HEK293 (cell line): Measurements from ENCODE around the gene SLC30A10.
"Not testable (repeated sequence)": the region's sequence is repeated elsewhere in the genome, so short reads cannot be mapped to it uniquely, and the experiment has no call there.

Source experiments
- CTCF ChIA-PET: fragments of 350-600 bp; formaldehyde crosslinking; extraction: SDS; loops from one replicate; lab custom pipeline; 2021; ENCODE audit warnings: antibody characterized with exemption; lab: Yijun Ruan, JAX
- POLR2A ChIA-PET: fragments of 300-600 bp; formaldehyde crosslinking; extraction: SDS; loops from one replicate; lab custom pipeline; 2020; ENCODE audit warnings: antibody characterized with exemption, inconsistent platforms; lab: Yijun Ruan, JAX
- H3K27ac ChIP-seq: fragments of 200-500 bp; sonication (Bioruptor generic); 2 replicates; pipeline ENCODE4 v1.5.1; 2014; ENCODE audit warnings: low read depth, low read length, control low read depth, inconsistent platforms; ENCODE audit errors: extremely low read depth
- H3K36me3 ChIP-seq, 2 experiments: fragments of 200-500 bp in 1 of 2; sonication (Bioruptor generic) in 1 of 2; 1 replicate in 1 of 2; 2 replicates in 1 of 2; pipeline ENCODE4 v1.5.1; 2014 to 2017; ENCODE audit warnings: inconsistent platforms in 2 of 2, low read length in 2 of 2; ENCODE audit not compliant: control insufficient read depth in 2 of 2, insufficient read depth in 1 of 2
- H3K4me1 ChIP-seq: fragments of 200-500 bp; sonication (Bioruptor generic); 2 replicates; pipeline ENCODE4 v1.5.1; 2014; ENCODE audit warnings: mild to moderate bottlenecking, low read length, inconsistent platforms; ENCODE audit not compliant: control insufficient read depth, insufficient read depth
- H3K4me3 ChIP-seq: 2 replicates; pipeline ENCODE4 v1.5.1; 2011; ENCODE audit warnings: low read depth, mild to moderate bottlenecking, control low read depth, low read length, moderate library complexity
- H3K9me3 ChIP-seq: fragments of 200-500 bp; sonication (Bioruptor generic); 2 replicates; pipeline ENCODE4 v1.5.1; 2014; ENCODE audit warnings: low read depth, low read length, inconsistent platforms; ENCODE audit not compliant: control insufficient read depth, insufficient read depth
- BCL11A ChIP-seq: fragments of 450-650 bp; formaldehyde crosslinking; IDR thresholded peaks from 2 replicates; pipeline ENCODE4 v1.5.1; 2016; ENCODE audit warnings: low read depth, missing biosample characterization, missing genetic modification characterization
- CTCF ChIP-seq: fragments of 450-650 bp; formaldehyde crosslinking; IDR thresholded peaks from 2 replicates; pipeline ENCODE4 v1.5.1; 2016; ENCODE audit warnings: missing biosample characterization, missing genetic modification characterization
- MZF1 ChIP-seq: fragments of 450-650 bp; formaldehyde crosslinking; IDR thresholded peaks from 2 replicates; pipeline ENCODE4 v1.5.1; 2017; ENCODE audit warnings: missing biosample characterization, missing genetic modification characterization, borderline replicate concordance
- PATZ1 ChIP-seq: fragments of 450-650 bp; formaldehyde crosslinking; IDR thresholded peaks from 2 replicates; pipeline ENCODE4 v1.5.1; 2016; ENCODE audit warnings: missing biosample characterization, missing genetic modification characterization
- SP7 ChIP-seq: fragments of 450-650 bp; formaldehyde crosslinking; IDR thresholded peaks from 2 replicates; pipeline ENCODE4 v1.5.1; 2016; ENCODE audit warnings: missing biosample characterization, missing genetic modification characterization
- ZNF202 ChIP-seq: fragments of 450-650 bp; formaldehyde crosslinking; IDR thresholded peaks from 2 replicates; pipeline ENCODE4 v1.5.1; 2016; ENCODE audit warnings: missing biosample characterization, missing genetic modification characterization, borderline replicate concordance
- ZNF302 ChIP-seq: fragments of 450-650 bp; formaldehyde crosslinking; IDR thresholded peaks from 2 replicates; pipeline ENCODE4 v1.5.1; 2016; ENCODE audit warnings: missing biosample characterization, missing genetic modification characterization, low read depth
- ZNF311 ChIP-seq: fragments of 450-650 bp; formaldehyde crosslinking; IDR thresholded peaks from 2 replicates; pipeline ENCODE4 v1.5.1; 2017; ENCODE audit warnings: missing biosample characterization, missing genetic modification characterization, borderline replicate concordance
- ZNF501 ChIP-seq: fragments of 450-650 bp; formaldehyde crosslinking; IDR thresholded peaks from 2 replicates; pipeline ENCODE4 v1.5.1; 2016; ENCODE audit warnings: missing biosample characterization, missing genetic modification characterization
- ZNF510 ChIP-seq: fragments of 450-650 bp; formaldehyde crosslinking; IDR thresholded peaks from 2 replicates; pipeline ENCODE4 v1.5.1; 2018; ENCODE audit warnings: mild to moderate bottlenecking, missing genetic modification characterization, missing biosample characterization; ENCODE audit not compliant: insufficient replicate concordance
- ZNF629 ChIP-seq: fragments of 450-650 bp; formaldehyde crosslinking; IDR thresholded peaks from 2 replicates; pipeline ENCODE4 v1.5.1; 2017; ENCODE audit warnings: missing biosample characterization, missing genetic modification characterization
- ZNF670 ChIP-seq: fragments of 450-650 bp; formaldehyde crosslinking; IDR thresholded peaks from 2 replicates; pipeline ENCODE4 v1.5.1; 2016; ENCODE audit warnings: missing biosample characterization, missing genetic modification characterization, low read depth
- ZNF747 ChIP-seq: fragments of 450-650 bp; formaldehyde crosslinking; IDR thresholded peaks from 2 replicates; pipeline ENCODE4 v1.5.1; 2016; ENCODE audit warnings: missing biosample characterization, missing genetic modification characterization
- TF ChIP-seq, protein P1 (sequence below): fragments of 450-650 bp; formaldehyde crosslinking; IDR thresholded peaks from 2 replicates; pipeline ENCODE4 v1.5.1; 2016; ENCODE audit warnings: missing biosample characterization, missing genetic modification characterization

The SLC30A10 gene

DNA sequence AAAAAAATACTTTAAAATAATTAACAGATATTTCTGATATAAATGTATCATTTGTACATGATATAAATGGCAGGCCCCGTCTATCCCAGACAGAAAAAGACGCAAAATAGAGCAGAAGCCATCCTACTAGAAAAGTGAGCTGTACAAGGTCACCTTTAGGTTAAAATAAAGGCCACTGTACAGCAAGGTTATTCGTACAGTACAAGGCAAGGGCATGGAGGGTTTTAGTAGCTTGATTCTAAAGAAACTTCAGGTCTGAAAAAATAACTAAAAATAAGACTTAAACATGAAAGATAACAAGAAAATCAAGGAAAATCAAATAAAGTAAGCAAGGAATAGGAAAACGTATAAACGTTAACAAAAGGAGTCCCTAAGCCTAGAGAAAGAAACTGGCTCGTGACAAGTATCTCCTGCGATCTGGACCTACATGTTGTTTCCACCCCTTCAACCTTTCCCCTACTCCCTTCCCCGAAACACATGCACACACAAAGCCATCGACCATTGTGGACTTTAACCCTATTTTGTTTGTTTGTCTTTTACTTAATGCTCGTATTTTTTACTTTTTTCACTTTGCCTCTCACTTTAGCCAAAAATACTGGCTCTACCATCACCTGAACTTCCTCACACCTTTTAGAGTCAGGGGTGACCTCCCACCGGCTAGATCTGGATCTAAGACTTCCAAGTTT, 26.5 kb upstream of the SLC30A10 start:
- TF ChIP-seq, protein P1, sequence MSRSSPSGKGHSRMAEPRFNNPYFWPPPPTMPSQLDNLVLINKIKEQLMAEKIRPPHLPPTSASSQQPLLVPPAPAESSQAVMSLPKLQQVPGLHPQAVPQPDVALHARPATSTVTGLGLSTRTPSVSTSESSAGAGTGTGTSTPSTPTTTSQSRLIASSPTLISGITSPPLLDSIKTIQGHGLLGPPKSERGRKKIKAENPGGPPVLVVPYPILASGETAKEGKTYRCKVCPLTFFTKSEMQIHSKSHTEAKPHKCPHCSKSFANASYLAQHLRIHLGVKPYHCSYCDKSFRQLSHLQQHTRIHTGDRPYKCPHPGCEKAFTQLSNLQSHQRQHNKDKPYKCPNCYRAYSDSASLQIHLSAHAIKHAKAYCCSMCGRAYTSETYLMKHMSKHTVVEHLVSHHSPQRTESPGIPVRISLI (tag by site-specific recombination) = peak; percentile 78
- no peak for TF ChIP-seq ZNF202 (tag by site-specific recombination)
- Histone ChIP-seq H3K36me3 (no peaks in the 10 kb centered on the region), H3K9me3 (no peaks in the 10 kb centered on the region), H3K4me1 (no peaks in the 10 kb centered on the region), H3K27ac (no peak overlapping the region), H3K4me3 (no peak overlapping the region)
- ChIA-PET CTCF (no interaction called here), POLR2A (no interaction called here)

DNA sequence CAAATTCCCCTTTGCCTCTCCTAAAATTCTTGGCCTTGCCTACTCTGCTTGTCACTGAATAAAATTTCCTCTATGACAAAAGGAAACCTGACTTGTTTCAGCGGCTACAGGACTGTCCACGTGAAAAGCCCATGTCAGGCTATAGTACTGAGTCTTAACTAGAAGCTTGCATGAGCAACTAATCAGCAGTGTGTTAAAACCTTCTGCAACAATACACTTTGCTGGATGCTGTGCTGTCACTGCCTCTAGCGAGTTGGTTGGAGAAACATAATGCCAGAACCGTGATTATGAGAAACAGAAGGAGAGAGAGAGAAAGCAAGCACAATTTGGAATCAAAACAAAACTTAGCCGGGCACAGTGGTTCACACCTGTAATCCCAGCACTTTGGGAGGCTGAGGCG, 25.7 kb upstream of the SLC30A10 start:
- Histone ChIP-seq H3K4me3 (no peak overlapping the region), H3K9me3 (no peaks in the 10 kb centered on the region), H3K4me1 (no peaks in the 10 kb centered on the region), H3K36me3 (no peaks in the 10 kb centered on the region), H3K27ac (no peak overlapping the region)
- ChIA-PET POLR2A (no interaction called here), CTCF (no interaction called here)
- no peak for TF ChIP-seq ZNF501 (tag by site-specific recombination)
- no peak for TF ChIP-seq CTCF (tag by site-specific recombination)
- TF ChIP-seq ZNF510 = no peak
- TF ChIP-seq MZF1 (tag by site-specific recombination) = no peak
- no peak for TF ChIP-seq ZNF670 (tag by site-specific recombination)
- TF ChIP-seq ZNF747 (tag by site-specific recombination) = no peak

GRCh38 chr1:219952361-219952760, 24.0 kb upstream of the SLC30A10 start:
- no peak for TF ChIP-seq ZNF311 (tag by site-specific recombination)
- TF ChIP-seq ZNF629 (tag by site-specific recombination) = no peak
- no peak for TF ChIP-seq ZNF302 (tag by site-specific recombination)
- peak; percentile 91 for TF ChIP-seq SP7 (tag by site-specific recombination)
- no peak for TF ChIP-seq BCL11A (tag by site-specific recombination)
- TF ChIP-seq PATZ1 = no peak
- Histone ChIP-seq H3K36me3 (no peaks in the 10 kb centered on the region), H3K4me3 (no peak overlapping the region), H3K9me3 (no peaks in the 10 kb centered on the region), H3K27ac (no peak overlapping the region), H3K4me1 (no peaks in the 10 kb centered on the region)
- ChIA-PET CTCF (no interaction called here), POLR2A (no interaction called here)

DNA sequence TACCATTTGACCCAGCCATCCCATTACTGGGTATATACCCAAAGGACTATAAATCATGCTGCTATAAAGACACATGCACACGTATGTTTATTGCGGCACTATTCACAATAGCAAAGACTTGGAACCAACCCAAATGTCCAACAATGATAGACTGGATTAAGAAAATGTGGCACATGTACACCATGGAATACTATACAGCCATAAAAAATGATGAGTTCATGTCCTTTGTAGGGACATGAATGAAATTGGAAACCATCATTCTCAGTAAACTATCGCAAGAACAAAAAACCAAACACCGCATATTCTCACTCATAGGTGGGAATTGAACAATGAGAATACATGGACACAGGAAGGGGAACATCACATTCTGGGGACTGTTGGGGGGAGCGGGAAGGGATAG, 20.9 kb upstream of the SLC30A10 start:
- CTCF ChIA-PET = interaction anchor here (0.6 to 1.2 kb wide), 2 partner anchors 9 to 1744 kb away, joined by 4 to 7 read pairs; no protein-coding TSS in a partner anchor
- H3K4me3 ChIP-seq, POLR2A ChIA-PET, H3K4me1 ChIP-seq, H3K27ac ChIP-seq, H3K36me3 ChIP-seq, H3K9me3 ChIP-seq: not testable (repeated sequence)

DNA sequence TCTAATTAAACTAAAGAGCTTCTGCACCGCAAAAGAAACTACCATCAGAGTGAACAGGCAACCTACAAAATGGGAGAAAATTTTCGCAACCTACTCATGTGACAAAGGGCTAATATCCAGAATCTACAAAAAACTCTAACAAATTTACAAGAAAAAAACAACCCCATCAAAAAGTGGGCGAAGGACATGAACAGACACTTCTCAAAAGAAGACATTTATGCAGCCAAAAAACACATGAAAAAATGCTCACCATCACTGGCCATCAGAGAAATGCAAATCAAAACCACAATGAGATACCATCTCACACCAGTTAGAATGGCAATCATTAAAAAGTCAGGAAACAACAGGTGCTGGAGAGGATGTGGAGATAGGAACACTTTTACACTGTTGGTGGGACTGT, 20.4 kb upstream of the SLC30A10 start:
- H3K9me3 ChIP-seq, H3K27ac ChIP-seq, CTCF ChIA-PET, H3K4me3 ChIP-seq, H3K4me1 ChIP-seq, H3K36me3 ChIP-seq, POLR2A ChIA-PET: not testable (repeated sequence)
